IPS-NIHi11 (cell line): Measurements from ENCODE around the gene NBEAL2.
"Not testable (repeated sequence)": the region's sequence is repeated elsewhere in the genome, so short reads cannot be mapped to it uniquely, and the experiment has no call there.

Experiments used
- DNase-seq: peaks from one replicate; pipeline ENCODE4 v3.0.0; 2012; ENCODE audit warnings: mixed read lengths, low spot score

The NBEAL2 gene

GRCh38 chr3:46962427-46962826 is 17.0 kb upstream of the NBEAL2 start:
- no peak for DNase-seq

GRCh38 chr3:46962990-46963389 is 16.5 kb upstream of the NBEAL2 start:
- no peak for DNase-seq

- not testable (repeated sequence) for DNase-seq
These were observed 15.4 kb upstream of the NBEAL2 start for GRCh38 chr3:46964038-46964590.

GRCh38 chr3:46965151-46965550 is 14.3 kb upstream of the NBEAL2 start:
- no peak for DNase-seq

GRCh38 chr3:46966811-46967210 is 12.7 kb upstream of the NBEAL2 start:
- DNase-seq = no peak

GRCh38 chr3:46968783-46969428 is 10.6 kb upstream of the NBEAL2 start:
- DNase-seq = no peak

GRCh38 chr3:46970391-46971091 is 8.9 kb upstream of the NBEAL2 start:
- no peak for DNase-seq

- no peak for DNase-seq
These were observed 8.3 kb upstream of the NBEAL2 start for GRCh38 chr3:46971151-46971550.

- DNase-seq = no peak
These were observed 7.7 kb upstream of the NBEAL2 start for GRCh38 chr3:46971742-46972141.

GRCh38 chr3:46972396-46972795 is 7.1 kb upstream of the NBEAL2 start:
- DNase-seq = no peak

- no peak for DNase-seq
These were observed 4.9 kb upstream of the NBEAL2 start for GRCh38 chr3:46974421-46975171.

- peak; percentile 96 for DNase-seq
These were observed 2.9 kb upstream of the NBEAL2 start, which contains the start of gene CCDC12 for GRCh38 chr3:46976326-46977190. Gene CCDC12, minus strand, starts transcription at chr3:46976745. Its CDS starts 13 bp downstream, at chr3:46976732.

- DNase-seq = no peak
These were observed 1.7 kb upstream of the NBEAL2 start for GRCh38 chr3:46977811-46978195.

GRCh38 chr3:46978381-46978780 is 1.1 kb upstream of the NBEAL2 start:
- no peak for DNase-seq

- DNase-seq = no peak
These were observed 562 bp downstream of the NBEAL2 start for GRCh38 chr3:46979958-46980497.

- DNase-seq = peak; percentile 58
These were observed 2.5 kb downstream of the NBEAL2 start for GRCh38 chr3:46981932-46982471.

- no peak for DNase-seq
These were observed 3.1 kb downstream of the NBEAL2 start for GRCh38 chr3:46982546-46982945.

GRCh38 chr3:46984591-46985459 is 5.4 kb downstream of the NBEAL2 start:
- no peak for DNase-seq

- no peak for DNase-seq
These were observed 6.1 kb downstream of the NBEAL2 start for GRCh38 chr3:46985588-46985987.

- DNase-seq = no peak
These were observed 6.7 kb downstream of the NBEAL2 start for GRCh38 chr3:46986055-46986730.
